ENCODE data around the gene IL33.

Gene IL33

GRCh38 chr9:6218099-6218502 lies 2.5 kb downstream of the IL33 start:
- no peak for DNase-seq (ENCODE audit: low spot score)

- no peak for DNase-seq (ENCODE audit: low spot score)
Observed at GRCh38 chr9:6219040-6219439, 3.4 kb downstream of the IL33 start.

- no peak for DNase-seq (ENCODE audit: low spot score)
Observed at GRCh38 chr9:6219981-6220380, 4.4 kb downstream of the IL33 start.

GRCh38 chr9:6224393-6225154 lies 9.0 kb downstream of the IL33 start:
- DNase-seq (ENCODE audit: low spot score) = no peak

- no peak for DNase-seq (ENCODE audit: low spot score)
Observed at GRCh38 chr9:6226696-6227095, 11.1 kb downstream of the IL33 start.

GRCh38 chr9:6229186-6229585 lies 13.6 kb downstream of the IL33 start:
- no peak for DNase-seq (ENCODE audit: low spot score)

- DNase-seq (ENCODE audit: low spot score) = no peak
Observed at GRCh38 chr9:6229619-6230018, 14.0 kb downstream of the IL33 start.

- no peak for DNase-seq (ENCODE audit: low spot score)
Observed at GRCh38 chr9:6230037-6230780, 14.6 kb downstream of the IL33 start.

GRCh38 chr9:6232336-6232945 lies 16.8 kb downstream of the IL33 start:
- DNase-seq (ENCODE audit: low spot score) = no peak

GRCh38 chr9:6234014-6234413 lies 18.4 kb downstream of the IL33 start:
- no peak for DNase-seq (ENCODE audit: low spot score)

- DNase-seq (ENCODE audit: low spot score) = no peak
Observed at GRCh38 chr9:6237267-6237666, 21.7 kb downstream of the IL33 start.

- DNase-seq (ENCODE audit: low spot score) = no peak
Observed at GRCh38 chr9:6239048-6239461, 23.4 kb downstream of the IL33 start.

- no peak for DNase-seq (ENCODE audit: low spot score)
Observed at GRCh38 chr9:6239694-6240093, 24.1 kb downstream of the IL33 start.

GRCh38 chr9:6243746-6244145 lies 28.1 kb downstream of the IL33 start:
- no peak for DNase-seq (ENCODE audit: low spot score)

GRCh38 chr9:6247266-6247665 lies 31.7 kb downstream of the IL33 start:
- no peak for DNase-seq (ENCODE audit: low spot score)

GRCh38 chr9:6268826-6269397 lies 53.3 kb downstream of the IL33 start:
- DNase-seq (ENCODE audit: low spot score) = no peak

GRCh38 chr9:6270896-6271295 lies 55.3 kb downstream of the IL33 start:
- DNase-seq (ENCODE audit: low spot score) = no peak

- no peak for DNase-seq (ENCODE audit: low spot score)
Observed at GRCh38 chr9:6271508-6272228, 56.1 kb downstream of the IL33 start.

GRCh38 chr9:6272229-6272598 lies 56.6 kb downstream of the IL33 start:
- DNase-seq (ENCODE audit: low spot score) = peak; percentile 53

- DNase-seq (ENCODE audit: low spot score) = no peak
Observed at GRCh38 chr9:6277417-6277816, 61.8 kb downstream of the IL33 start.

GRCh38 chr9:6301858-6302257 lies 86.3 kb downstream of the IL33 start:
- DNase-seq (ENCODE audit: low spot score) = no peak

GRCh38 chr9:6302417-6302816 lies 86.8 kb downstream of the IL33 start:
- DNase-seq (ENCODE audit: low spot score) = no peak

All from HuH-7 (cell line).